ENCODE results near the gene SLX9.

SLX9 gene

DNA sequence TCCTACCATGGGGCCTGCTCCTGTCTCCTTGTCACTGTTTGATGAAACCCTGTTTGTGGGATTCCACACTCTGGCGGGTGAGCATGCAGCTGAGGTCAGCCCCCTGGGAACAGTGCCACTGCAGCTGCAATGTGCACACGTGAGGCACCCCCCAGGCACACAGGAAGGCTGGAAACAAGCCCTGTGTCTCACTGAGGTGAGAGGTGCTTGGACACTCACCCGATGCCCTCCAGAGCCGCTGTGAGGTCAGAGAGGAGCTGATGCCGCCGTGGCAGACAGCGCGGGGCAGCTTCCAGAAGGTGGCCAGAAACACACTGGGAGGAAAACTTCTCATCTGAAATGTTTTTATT lies 49.7 kb downstream of the SLX9 start:
- Histone ChIP-seq H3K27ac (ENCODE audit: low read depth, low read length) (no peak overlapping the region), H3K27me3 (ENCODE audit: insufficient read depth, low read length, poor library complexity) (no peaks in the 10 kb centered on the region), H3K4me3 (ENCODE audit: low read length) (no peak overlapping the region), H2BK15ac (replicated peaks; ENCODE audit: low read depth) (no peak overlapping the region), H3K36me3 (ENCODE audit: control insufficient read depth, insufficient read depth, low read length) (no peaks in the 10 kb centered on the region), H2BK5ac (ENCODE audit: low read length) (no peak overlapping the region), H4K8ac (ENCODE audit: low read depth, low read length) (no peak overlapping the region), H3K23ac (ENCODE audit: low read length) (no peak overlapping the region), H3K9ac (ENCODE audit: low read length) (no peak overlapping the region), H3K56ac (ENCODE audit: low read length) (no peak overlapping the region), H3K4me1 (ENCODE audit: control insufficient read depth, low read depth, low read length) (no peaks in the 10 kb centered on the region), H4K5ac (ENCODE audit: low read length) (no peak overlapping the region), H3K4me2 (ENCODE audit: low read length) (no peak overlapping the region), H3K18ac (ENCODE audit: low read length) (no peak overlapping the region), H3K4ac (ENCODE audit: low read depth, low read length) (no peak overlapping the region), H3K79me2 (ENCODE audit: control insufficient read depth, insufficient read depth, low read length) (no peaks in the 10 kb centered on the region), H2BK120ac (ENCODE audit: low read depth, low read length) (no peak overlapping the region), H2AK5ac (ENCODE audit: low read length) (no peak overlapping the region), H3K79me1 (ENCODE audit: low read length) (no peaks in the 10 kb centered on the region)
- no peak for DNase-seq
- WGBS (ENCODE audit: extremely low coverage, insufficient coverage, low lambda C conversion rate), result no CpG with 5 or more reads among the region's 8 CpGs

DNA sequence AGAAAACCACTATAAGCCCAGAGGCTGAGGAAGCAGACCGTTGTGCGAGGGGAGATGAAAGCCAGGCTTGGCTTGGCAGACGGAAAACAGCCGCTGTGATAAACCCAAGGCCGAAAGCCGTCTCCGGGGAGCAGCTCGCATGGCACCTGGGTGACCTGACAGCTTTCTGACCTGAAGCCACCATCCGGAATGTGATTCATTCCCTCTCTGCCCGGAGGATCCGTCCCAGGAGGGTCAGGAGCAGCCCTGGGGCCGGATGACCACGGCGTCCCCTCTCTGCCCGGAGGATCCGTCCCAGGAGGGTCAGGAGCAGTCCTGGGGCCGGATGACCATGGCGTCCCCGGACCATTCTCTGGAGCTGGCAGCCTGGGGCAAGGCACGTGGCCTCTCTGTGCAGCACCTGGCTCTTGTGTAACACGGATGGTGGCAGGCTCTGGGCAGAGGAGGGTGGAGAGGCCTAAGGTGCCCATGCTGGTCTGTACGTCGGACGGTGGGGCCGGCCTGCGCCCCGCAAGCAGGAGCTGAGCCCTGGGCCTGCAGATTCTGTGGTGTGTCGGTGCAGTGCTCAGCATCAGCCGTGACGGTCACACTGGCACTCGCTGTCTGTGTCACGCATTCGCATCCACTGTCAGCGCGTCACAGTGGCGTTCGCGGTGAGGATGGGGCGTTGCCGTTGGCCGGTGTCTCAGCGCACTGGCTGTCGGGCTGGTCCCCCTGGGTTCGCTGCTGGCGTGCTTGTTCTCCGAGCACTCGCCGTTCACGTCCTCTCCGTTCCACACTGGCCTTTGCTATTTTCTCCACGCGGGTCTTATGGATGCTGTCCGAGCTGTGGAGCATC lies 50.3 kb downstream of the SLX9 start:
- Histone ChIP-seq H3K79me1 (ENCODE audit: low read length) (no peaks in the 10 kb centered on the region), H3K4me3 (ENCODE audit: low read length) (no peak overlapping the region), H4K8ac (ENCODE audit: low read depth, low read length) (no peak overlapping the region), H3K79me2 (ENCODE audit: control insufficient read depth, insufficient read depth, low read length) (no peaks in the 10 kb centered on the region), H3K4me2 (ENCODE audit: low read length) (no peak overlapping the region), H3K27me3 (ENCODE audit: insufficient read depth, low read length, poor library complexity) (no peaks in the 10 kb centered on the region), H3K23ac (ENCODE audit: low read length) (no peak overlapping the region), H3K18ac (ENCODE audit: low read length) (no peak overlapping the region), H3K4me1 (ENCODE audit: control insufficient read depth, low read depth, low read length) (no peaks in the 10 kb centered on the region), H2BK120ac (ENCODE audit: low read depth, low read length) (no peak overlapping the region), H3K4ac (ENCODE audit: low read depth, low read length) (no peak overlapping the region), H3K27ac (ENCODE audit: low read depth, low read length) (no peak overlapping the region), H3K9ac (ENCODE audit: low read length) (no peak overlapping the region), H2AK5ac (ENCODE audit: low read length) (no peak overlapping the region), H2BK5ac (ENCODE audit: low read length) (no peak overlapping the region), H3K36me3 (ENCODE audit: control insufficient read depth, insufficient read depth, low read length) (no peaks in the 10 kb centered on the region), H2BK15ac (replicated peaks; ENCODE audit: low read depth) (no peak overlapping the region), H4K5ac (ENCODE audit: low read length) (no peak overlapping the region), H3K56ac (ENCODE audit: low read length) (no peak overlapping the region)
- DNase-seq, result no peak
- WGBS (ENCODE audit: extremely low coverage, insufficient coverage, low lambda C conversion rate), result no CpG with 5 or more reads among the region's 53 CpGs

DNA sequence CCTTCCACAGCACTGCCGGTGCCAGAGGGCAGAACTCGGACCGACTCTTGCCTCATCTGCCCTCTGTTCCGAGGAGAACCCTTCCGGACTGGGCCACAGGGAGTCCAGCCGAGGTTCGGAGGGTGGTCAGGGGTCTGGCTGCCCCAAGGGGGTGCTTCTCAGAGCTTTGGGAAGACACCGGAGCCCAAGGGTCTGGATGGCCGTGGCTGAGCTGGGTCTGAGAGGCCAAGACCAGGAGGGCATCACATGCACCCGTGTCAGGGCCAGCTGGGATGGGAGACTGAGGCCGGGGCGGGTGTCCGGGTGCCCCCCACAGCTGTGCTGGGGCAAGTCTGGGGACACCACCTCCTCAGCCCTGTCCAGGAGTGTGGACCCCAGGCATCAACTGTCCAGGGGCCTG lies 51.1 kb downstream of the SLX9 start:
- H3K4me2 ChIP-seq (ENCODE audit: low read length), result no peak overlapping the region
- no peaks in the 10 kb centered on the region for H3K36me3 ChIP-seq (ENCODE audit: control insufficient read depth, insufficient read depth, low read length)
- no peak overlapping the region for H4K8ac ChIP-seq (ENCODE audit: low read depth, low read length)
- H3K4me3 ChIP-seq (ENCODE audit: low read length), result no peak overlapping the region
- no peak overlapping the region for H2BK120ac ChIP-seq (ENCODE audit: low read depth, low read length)
- H4K5ac ChIP-seq (ENCODE audit: low read length), result no peak overlapping the region
- no peak overlapping the region for H2BK15ac ChIP-seq (replicated peaks; ENCODE audit: low read depth)
- no peak overlapping the region for H2AK5ac ChIP-seq (ENCODE audit: low read length)
- WGBS (ENCODE audit: extremely low coverage, insufficient coverage, low lambda C conversion rate), result no CpG with 5 or more reads among the region's 13 CpGs
- no peak overlapping the region for H3K9ac ChIP-seq (ENCODE audit: low read length)
- no peak overlapping the region for H3K4ac ChIP-seq (ENCODE audit: low read depth, low read length)
- no peak overlapping the region for H3K56ac ChIP-seq (ENCODE audit: low read length)
- H3K27me3 ChIP-seq (ENCODE audit: insufficient read depth, low read length, poor library complexity), result no peaks in the 10 kb centered on the region
- DNase-seq, result no peak
- H3K27ac ChIP-seq (ENCODE audit: low read depth, low read length), result no peak overlapping the region
- H3K79me1 ChIP-seq (ENCODE audit: low read length), result no peaks in the 10 kb centered on the region
- no peaks in the 10 kb centered on the region for H3K4me1 ChIP-seq (ENCODE audit: control insufficient read depth, low read depth, low read length)
- no peak overlapping the region for H2BK5ac ChIP-seq (ENCODE audit: low read length)
- no peak overlapping the region for H3K23ac ChIP-seq (ENCODE audit: low read length)
- no peaks in the 10 kb centered on the region for H3K79me2 ChIP-seq (ENCODE audit: control insufficient read depth, insufficient read depth, low read length)
- no peak overlapping the region for H3K18ac ChIP-seq (ENCODE audit: low read length)

DNA sequence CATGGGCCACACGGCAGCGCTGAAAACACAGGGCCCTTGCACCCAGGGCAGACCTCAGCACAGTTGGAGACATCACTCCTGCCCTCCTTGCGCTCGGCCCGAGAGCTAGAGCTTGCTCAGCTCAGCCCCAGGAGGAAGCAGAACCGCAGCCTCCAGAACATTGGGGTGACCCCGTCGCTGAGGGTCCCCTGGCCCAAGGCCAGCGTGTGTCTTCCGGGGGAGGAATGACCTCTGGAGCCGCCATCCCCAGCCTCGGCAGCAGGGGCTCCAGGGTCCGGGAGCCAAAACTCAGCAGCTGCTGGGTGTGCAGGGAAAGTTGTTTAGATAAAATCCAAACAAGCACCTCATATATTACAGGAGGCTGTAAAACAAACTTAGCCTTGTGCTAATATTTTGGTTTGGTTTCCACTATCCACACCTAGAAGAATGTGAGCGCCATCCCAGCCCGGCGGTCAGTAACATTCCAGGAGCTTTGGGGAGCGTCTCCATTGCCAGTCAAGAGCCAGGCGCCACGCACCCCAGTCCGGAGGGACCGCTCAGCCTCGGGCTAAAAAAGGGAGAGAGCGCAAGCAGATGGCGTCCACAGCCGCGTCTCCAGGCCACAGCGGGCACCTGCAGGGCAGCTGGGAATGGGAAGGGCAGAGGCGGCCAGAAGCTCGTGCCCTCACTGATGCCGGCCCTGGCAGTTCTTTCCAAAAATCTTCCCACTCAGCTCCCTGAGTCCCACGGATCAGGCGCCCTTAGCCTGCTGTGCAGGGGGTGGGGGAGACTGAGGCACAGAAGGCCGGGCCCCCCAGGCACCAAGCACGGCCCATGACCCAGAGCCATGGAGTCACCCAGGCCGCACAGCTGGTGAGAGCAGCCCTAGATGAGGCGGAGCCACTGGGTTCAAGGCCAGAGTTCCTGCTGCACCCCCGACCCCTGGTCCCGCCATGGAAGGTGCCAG lies 52.0 kb downstream of the SLX9 start:
- no peaks in the 10 kb centered on the region for H3K27me3 ChIP-seq (ENCODE audit: insufficient read depth, low read length, poor library complexity)
- no peak overlapping the region for H3K9ac ChIP-seq (ENCODE audit: low read length)
- no peak overlapping the region for H3K27ac ChIP-seq (ENCODE audit: low read depth, low read length)
- H3K79me1 ChIP-seq (ENCODE audit: low read length), result no peaks in the 10 kb centered on the region
- no peak for DNase-seq
- H3K36me3 ChIP-seq (ENCODE audit: control insufficient read depth, insufficient read depth, low read length), result no peaks in the 10 kb centered on the region
- no CpG with 5 or more reads among the region's 38 CpGs for whole genome bisulfite sequencing (ENCODE audit: extremely low coverage, insufficient coverage, low lambda C conversion rate)
- H3K18ac ChIP-seq (ENCODE audit: low read length), result no peak overlapping the region
- H2BK5ac ChIP-seq (ENCODE audit: low read length), result no peak overlapping the region
- H4K8ac ChIP-seq (ENCODE audit: low read depth, low read length), result no peak overlapping the region
- H3K4ac ChIP-seq (ENCODE audit: low read depth, low read length), result no peak overlapping the region
- no peaks in the 10 kb centered on the region for H3K4me1 ChIP-seq (ENCODE audit: control insufficient read depth, low read depth, low read length)
- H4K5ac ChIP-seq (ENCODE audit: low read length), result no peak overlapping the region
- H3K23ac ChIP-seq (ENCODE audit: low read length), result no peak overlapping the region
- H2BK120ac ChIP-seq (ENCODE audit: low read depth, low read length), result no peak overlapping the region
- H3K56ac ChIP-seq (ENCODE audit: low read length), result no peak overlapping the region
- no peak overlapping the region for H3K4me2 ChIP-seq (ENCODE audit: low read length)
- no peak overlapping the region for H2AK5ac ChIP-seq (ENCODE audit: low read length)
- no peak overlapping the region for H3K4me3 ChIP-seq (ENCODE audit: low read length)
- no peak overlapping the region for H2BK15ac ChIP-seq (replicated peaks; ENCODE audit: low read depth)
- no peaks in the 10 kb centered on the region for H3K79me2 ChIP-seq (ENCODE audit: control insufficient read depth, insufficient read depth, low read length)

DNA sequence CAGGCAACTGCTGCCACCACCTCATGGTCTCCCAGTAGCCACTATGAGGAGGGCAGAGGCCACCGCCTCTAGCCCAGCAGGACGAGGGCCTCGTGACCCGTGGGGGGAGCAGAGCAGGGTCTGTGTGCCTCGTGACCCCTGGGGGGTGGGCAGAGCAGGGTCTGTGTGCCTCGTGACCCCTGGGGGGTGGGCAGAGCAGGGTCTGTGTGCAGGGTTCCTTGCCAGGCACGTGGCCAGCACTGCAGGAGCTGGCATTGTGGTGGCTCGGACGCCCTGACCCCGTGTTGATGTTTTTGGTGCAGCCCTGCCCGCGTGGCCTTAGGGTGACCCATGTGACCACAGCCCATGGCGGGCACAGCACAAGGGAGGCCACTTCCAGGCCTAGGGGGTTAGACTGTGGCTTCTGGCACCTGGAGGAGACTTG lies 52.8 kb downstream of the SLX9 start:
- Histone ChIP-seq H3K79me2 (ENCODE audit: control insufficient read depth, insufficient read depth, low read length) (no peaks in the 10 kb centered on the region), H2BK120ac (ENCODE audit: low read depth, low read length) (no peak overlapping the region), H3K4ac (ENCODE audit: low read depth, low read length) (no peak overlapping the region), H2BK15ac (replicated peaks; ENCODE audit: low read depth) (no peak overlapping the region), H3K4me1 (ENCODE audit: control insufficient read depth, low read depth, low read length) (no peaks in the 10 kb centered on the region), H3K4me3 (ENCODE audit: low read length) (no peak overlapping the region), H3K18ac (ENCODE audit: low read length) (no peak overlapping the region), H3K9ac (ENCODE audit: low read length) (no peak overlapping the region), H2AK5ac (ENCODE audit: low read length) (no peak overlapping the region), H4K8ac (ENCODE audit: low read depth, low read length) (no peak overlapping the region), H3K27me3 (ENCODE audit: insufficient read depth, low read length, poor library complexity) (no peaks in the 10 kb centered on the region), H3K56ac (ENCODE audit: low read length) (no peak overlapping the region), H3K27ac (ENCODE audit: low read depth, low read length) (no peak overlapping the region), H3K36me3 (ENCODE audit: control insufficient read depth, insufficient read depth, low read length) (no peaks in the 10 kb centered on the region), H3K23ac (ENCODE audit: low read length) (no peak overlapping the region), H2BK5ac (ENCODE audit: low read length) (no peak overlapping the region), H4K5ac (ENCODE audit: low read length) (no peak overlapping the region), H3K4me2 (ENCODE audit: low read length) (no peak overlapping the region), H3K79me1 (ENCODE audit: low read length) (no peaks in the 10 kb centered on the region)
- no peak for DNase-seq
- no CpG with 5 or more reads among the region's 13 CpGs for WGBS (ENCODE audit: extremely low coverage, insufficient coverage, low lambda C conversion rate)
